Astrocyte (in vitro differentiated cells and primary cell): ENCODE results near the gene BORCS5.

Source experiments
- EZH2 ChIP-seq: IDR thresholded peaks from 2 replicates; pipeline ENCODE4 v1.6.1; 2012; ENCODE audit warnings: mild to moderate bottlenecking, low read length, inconsistent platforms; ENCODE audit not compliant: insufficient read depth
- TF ChIP-seq, protein P1 (sequence below): IDR thresholded peaks from 2 replicates; pipeline ENCODE4 v1.5.1; 2011; ENCODE audit warnings: low read depth, mild to moderate bottlenecking, inconsistent platforms, low read length, moderate library complexity; ENCODE audit not compliant: insufficient read depth

DNA sequence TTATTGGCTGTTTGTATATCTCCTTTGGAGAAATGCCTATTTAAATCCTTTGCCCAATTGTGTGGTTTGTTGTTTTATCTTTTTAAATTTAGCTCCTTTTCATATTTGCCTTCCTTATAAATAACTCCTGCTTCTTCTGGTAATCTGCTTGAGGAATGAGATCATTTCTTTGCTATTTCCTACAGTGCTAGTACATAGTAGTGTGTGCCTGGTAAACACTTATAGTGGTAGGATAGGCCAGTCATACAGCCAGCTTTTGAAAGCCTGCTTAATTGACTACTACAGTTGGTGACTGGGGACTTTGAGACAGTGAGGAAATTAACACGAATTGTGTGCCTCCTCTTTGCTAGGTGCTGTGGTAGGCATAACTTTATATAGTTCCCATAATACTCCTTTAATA is 68.7 kb downstream of the BORCS5 start:
- TF ChIP-seq, protein P1, sequence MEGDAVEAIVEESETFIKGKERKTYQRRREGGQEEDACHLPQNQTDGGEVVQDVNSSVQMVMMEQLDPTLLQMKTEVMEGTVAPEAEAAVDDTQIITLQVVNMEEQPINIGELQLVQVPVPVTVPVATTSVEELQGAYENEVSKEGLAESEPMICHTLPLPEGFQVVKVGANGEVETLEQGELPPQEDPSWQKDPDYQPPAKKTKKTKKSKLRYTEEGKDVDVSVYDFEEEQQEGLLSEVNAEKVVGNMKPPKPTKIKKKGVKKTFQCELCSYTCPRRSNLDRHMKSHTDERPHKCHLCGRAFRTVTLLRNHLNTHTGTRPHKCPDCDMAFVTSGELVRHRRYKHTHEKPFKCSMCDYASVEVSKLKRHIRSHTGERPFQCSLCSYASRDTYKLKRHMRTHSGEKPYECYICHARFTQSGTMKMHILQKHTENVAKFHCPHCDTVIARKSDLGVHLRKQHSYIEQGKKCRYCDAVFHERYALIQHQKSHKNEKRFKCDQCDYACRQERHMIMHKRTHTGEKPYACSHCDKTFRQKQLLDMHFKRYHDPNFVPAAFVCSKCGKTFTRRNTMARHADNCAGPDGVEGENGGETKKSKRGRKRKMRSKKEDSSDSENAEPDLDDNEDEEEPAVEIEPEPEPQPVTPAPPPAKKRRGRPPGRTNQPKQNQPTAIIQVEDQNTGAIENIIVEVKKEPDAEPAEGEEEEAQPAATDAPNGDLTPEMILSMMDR, result no peak
- TF ChIP-seq EZH2, result no peak
